LNCAP (cell line): ENCODE measurements around the gene NR6A1.

Source experiments
- TF ChIP-seq, protein P1 (sequence below): fragments of 450-650 bp; IDR thresholded peaks from 2 replicates; pipeline ENCODE4 v1.5.1; 2017; ENCODE audit warnings: mild to moderate bottlenecking

Gene NR6A1

GRCh38 chr9:124522121-124523098 lies 248.7 kb downstream of the NR6A1 start:
- TF ChIP-seq, protein P1, sequence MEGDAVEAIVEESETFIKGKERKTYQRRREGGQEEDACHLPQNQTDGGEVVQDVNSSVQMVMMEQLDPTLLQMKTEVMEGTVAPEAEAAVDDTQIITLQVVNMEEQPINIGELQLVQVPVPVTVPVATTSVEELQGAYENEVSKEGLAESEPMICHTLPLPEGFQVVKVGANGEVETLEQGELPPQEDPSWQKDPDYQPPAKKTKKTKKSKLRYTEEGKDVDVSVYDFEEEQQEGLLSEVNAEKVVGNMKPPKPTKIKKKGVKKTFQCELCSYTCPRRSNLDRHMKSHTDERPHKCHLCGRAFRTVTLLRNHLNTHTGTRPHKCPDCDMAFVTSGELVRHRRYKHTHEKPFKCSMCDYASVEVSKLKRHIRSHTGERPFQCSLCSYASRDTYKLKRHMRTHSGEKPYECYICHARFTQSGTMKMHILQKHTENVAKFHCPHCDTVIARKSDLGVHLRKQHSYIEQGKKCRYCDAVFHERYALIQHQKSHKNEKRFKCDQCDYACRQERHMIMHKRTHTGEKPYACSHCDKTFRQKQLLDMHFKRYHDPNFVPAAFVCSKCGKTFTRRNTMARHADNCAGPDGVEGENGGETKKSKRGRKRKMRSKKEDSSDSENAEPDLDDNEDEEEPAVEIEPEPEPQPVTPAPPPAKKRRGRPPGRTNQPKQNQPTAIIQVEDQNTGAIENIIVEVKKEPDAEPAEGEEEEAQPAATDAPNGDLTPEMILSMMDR: no peak

DNA sequence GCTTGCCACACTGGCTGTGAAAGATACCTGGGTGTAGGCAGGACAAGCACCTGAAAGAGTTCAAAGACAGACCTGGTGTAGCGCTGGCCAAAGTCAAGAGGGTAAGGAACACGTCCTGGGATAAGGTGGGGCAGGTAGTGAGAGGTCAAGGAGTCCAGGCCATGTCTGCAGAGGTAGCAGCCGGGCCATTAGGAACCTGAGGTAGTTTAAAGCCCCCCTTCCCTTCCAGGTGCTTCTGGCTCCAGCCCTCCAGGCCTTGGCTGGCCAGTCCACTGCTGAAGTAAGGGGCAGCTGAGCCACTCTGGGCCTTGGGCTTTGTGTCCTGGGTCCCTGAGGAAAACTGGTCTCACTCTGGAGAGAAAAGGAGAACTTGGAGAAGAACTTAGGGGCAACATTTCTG lies 250.0 kb downstream of the NR6A1 start:
- TF ChIP-seq, protein P1: no peak

GRCh38 chr9:124520206-124520596 lies 250.9 kb downstream of the NR6A1 start:
- TF ChIP-seq, protein P1: no peak

GRCh38 chr9:124518116-124518515 lies 253.0 kb downstream of the NR6A1 start:
- TF ChIP-seq, protein P1: no peak

DNA sequence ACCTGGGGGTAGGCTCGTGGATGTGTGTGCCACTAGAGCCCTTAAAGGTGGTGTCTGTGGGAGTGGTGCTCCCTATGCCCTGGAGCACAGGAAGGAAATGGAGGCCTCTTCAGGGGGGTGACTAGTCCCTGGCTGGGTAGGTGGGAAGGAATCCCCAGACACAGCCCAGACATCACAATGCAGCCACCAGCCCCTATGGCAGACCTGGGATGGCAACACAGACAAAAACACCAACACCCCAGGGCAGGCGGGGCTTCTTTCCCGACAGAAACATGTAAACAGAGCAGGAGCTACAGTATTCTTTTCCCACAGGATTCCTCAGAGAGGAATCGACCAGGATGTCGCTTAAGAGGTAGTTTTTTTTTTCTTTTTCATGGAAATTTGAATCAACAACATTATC lies 253.5 kb downstream of the NR6A1 start:
- TF ChIP-seq, protein P1: no peak

DNA sequence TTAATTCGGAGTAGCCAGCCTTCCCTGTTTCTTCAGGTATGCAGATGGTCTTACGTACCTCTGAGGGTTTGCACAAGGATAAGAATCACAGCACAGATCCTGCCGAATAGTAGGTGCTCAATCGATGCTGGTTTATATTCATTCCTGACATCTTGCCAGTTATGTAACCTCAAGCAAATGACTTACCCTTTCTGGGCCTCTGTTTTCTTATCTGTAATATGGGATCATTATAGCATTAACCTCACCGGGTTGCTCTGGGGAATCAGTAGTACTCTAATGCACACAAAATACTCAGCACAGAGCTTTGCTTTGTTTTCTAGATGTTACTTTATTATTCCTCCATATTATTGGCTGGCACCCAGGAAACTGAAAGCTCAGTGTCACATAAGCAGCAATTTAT lies 256.2 kb downstream of the NR6A1 start:
- TF ChIP-seq, protein P1: no peak

DNA sequence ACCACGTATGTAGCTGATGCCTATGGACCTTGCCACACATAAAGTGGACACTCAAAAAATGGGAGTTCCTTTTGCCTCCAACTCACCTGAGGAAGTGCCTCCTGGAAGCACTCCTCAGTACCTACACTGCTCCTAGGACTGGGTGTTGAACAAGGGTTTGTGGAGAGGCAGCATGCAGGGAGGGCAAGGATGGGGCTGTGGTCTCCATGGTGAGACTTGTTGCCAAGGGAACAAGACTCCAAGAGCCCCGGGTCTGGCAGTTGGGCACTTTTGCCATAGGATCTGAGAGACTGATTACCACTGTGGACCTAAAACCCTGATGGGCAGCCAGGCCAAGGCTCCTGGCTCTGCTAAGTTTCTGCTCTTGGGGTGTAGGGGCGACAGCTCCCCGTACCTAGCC lies 257.0 kb downstream of the NR6A1 start:
- TF ChIP-seq, protein P1: no peak
